Endodermal cell (in vitro differentiated cells): ENCODE measurements around the gene CLMP. TPM values are rescaled to one million over a fixed set of nuclear protein-coding genes. Genes with fewer than 3 reads are reported as not detected.

ENCODE experiments used
- DNase-seq: peaks from one replicate; pipeline ENCODE4 v3.0.0-alpha.2; 2017
- H3K27ac ChIP-seq: 2 replicates; pipeline ENCODE4 v1.5.1; 2013; ENCODE audit warnings: mild to moderate bottlenecking, low read depth, low read length, moderate library complexity
- H3K27me3 ChIP-seq: 2 replicates; pipeline ENCODE4 v1.6.1; 2013; ENCODE audit warnings: mild to moderate bottlenecking, low read length, moderate library complexity; ENCODE audit not compliant: insufficient read depth, control insufficient read depth, poor library complexity, severe bottlenecking
- H3K36me3 ChIP-seq: 2 replicates; pipeline ENCODE4 v1.7.0; 2013; ENCODE audit warnings: mild to moderate bottlenecking, low read length, moderate library complexity; ENCODE audit not compliant: control insufficient read depth, insufficient read depth
- H3K4me1 ChIP-seq: one replicate; pipeline ENCODE4 v1.7.0; 2013; ENCODE audit warnings: low read length; ENCODE audit not compliant: control insufficient read depth, insufficient read depth
- H3K4me3 ChIP-seq: 2 replicates; pipeline ENCODE4 v1.5.1; 2013; ENCODE audit warnings: mild to moderate bottlenecking, low read length, moderate library complexity
- H3K9ac ChIP-seq: 2 replicates; pipeline ENCODE4 v1.6.1; 2013; ENCODE audit warnings: mild to moderate bottlenecking, low read length, moderate library complexity; ENCODE audit not compliant: poor library complexity, severe bottlenecking; ENCODE audit errors: extremely low read depth
- H3K9me3 ChIP-seq: 2 replicates; pipeline ENCODE4 v1.6.1; 2013; ENCODE audit warnings: mild to moderate bottlenecking, low read length, moderate library complexity; ENCODE audit not compliant: control insufficient read depth
- H3K27ac Mint-ChIP-seq: 2 replicates; pipeline ENCODE4 v1.8.0; 2020; ENCODE audit warnings: mixed read lengths
- H3K27me3 Mint-ChIP-seq: 2 replicates; pipeline ENCODE4 v1.8.0; 2021; ENCODE audit warnings: mild to moderate bottlenecking, mixed read lengths; ENCODE audit not compliant: insufficient read depth
- H3K36me3 Mint-ChIP-seq: 2 replicates; pipeline ENCODE4 v1.8.0; 2020; ENCODE audit warnings: low read depth, mixed read lengths
- H3K4me1 Mint-ChIP-seq: 2 replicates; pipeline ENCODE4 v1.8.0; 2020; ENCODE audit warnings: mixed read lengths
- H3K4me3 Mint-ChIP-seq: 2 replicates; pipeline ENCODE4 v1.8.0; 2020; ENCODE audit warnings: mild to moderate bottlenecking, moderate library complexity, mixed read lengths
- H3K9me3 Mint-ChIP-seq: 2 replicates; pipeline ENCODE4 v1.8.0; 2020; ENCODE audit warnings: mild to moderate bottlenecking, mixed read lengths
- CTCF ChIP-seq: fragments of 200-600 bp; sonication (generic); conservative IDR thresholded peaks from 2 replicates; pipeline ENCODE4 v1.5.0; 2021; ENCODE audit warnings: antibody characterized with exemption, mild to moderate bottlenecking
- WGBS, 2 experiments: methylation state at CpG; one replicate each; pipeline versions ENCODE4 v1.1.5 to v1.1.7; 2013; ENCODE audit warnings: missing lambda C conversion rate in 2 of 2, mixed read lengths in 1 of 2; ENCODE audit not compliant: insufficient coverage in 1 of 2, insufficient read length in 1 of 2; 5-methylcytosine and 5-hydroxymethylcytosine counted together
- total RNA-seq, 2 donors: library from RNA; stranded (reverse); fragmentation: NEBNext Ultra II Directional in 1 of 2; extraction: Animal tissue kit (Norgen Biotek cat#: 25700) in 1 of 2; gene quantifications; 2 replicates in 1 of 2; 3 replicates in 1 of 2; pipeline ENCODE4 v1.2.1, GENCODE V29; 2021

CLMP gene
- total RNA-seq, 2 donors from 2014 or later, result 86.5 to 94.4 TPM

- Mint-ChIP-seq H3K4me3 (no peak overlapping the region), H3K36me3 (peaks cover 30% of the 10 kb centered on the region)
Measured at GRCh38 chr11:123151796-123152195, 43.3 kb downstream of the CLMP start.

GRCh38 chr11:123151366-123151765 lies 43.7 kb downstream of the CLMP start:
- no peaks in the 10 kb centered on the region for H3K9me3 ChIP-seq
- H3K9ac ChIP-seq, result no peak overlapping the region
- Mint-ChIP-seq H3K4me1 (peaks cover 8% of the 10 kb centered on the region), H3K27me3 (no peaks in the 10 kb centered on the region), H3K27ac (no peak overlapping the region), H3K36me3 (peaks cover 26% of the 10 kb centered on the region), H3K4me3 (no peak overlapping the region), H3K9me3 (no peaks in the 10 kb centered on the region)
- no peak overlapping the region for H3K4me3 ChIP-seq
- no peak for TF ChIP-seq CTCF
- H3K4me1 ChIP-seq, result peaks cover 7% of the 10 kb centered on the region
- no peaks in the 10 kb centered on the region for H3K27me3 ChIP-seq
- DNase-seq, result no peak
- WGBS, 2 experiments, result 94 to 100% methylated on average over 2 to 3 of the region's 3 CpGs
- H3K27ac ChIP-seq, result no peak overlapping the region
- H3K36me3 ChIP-seq, result peaks cover 59% of the 10 kb centered on the region

More at GRCh38 chr11:123151796-123152195, 43.3 kb downstream of the CLMP start:
- no peak overlapping the region for H3K4me3 ChIP-seq
- no peak overlapping the region for H3K27ac ChIP-seq
- H3K27me3 ChIP-seq, result no peaks in the 10 kb centered on the region
- H3K9ac ChIP-seq, result no peak overlapping the region
- TF ChIP-seq CTCF, result no peak
- peaks cover 8% of the 10 kb centered on the region for H3K4me1 Mint-ChIP-seq
- peaks cover 62% of the 10 kb centered on the region for H3K36me3 ChIP-seq
- no peaks in the 10 kb centered on the region for H3K27me3 Mint-ChIP-seq
- H3K9me3 Mint-ChIP-seq, result no peaks in the 10 kb centered on the region
- no peak overlapping the region for H3K27ac Mint-ChIP-seq
- H3K4me1 ChIP-seq, result peaks cover 7% of the 10 kb centered on the region
- no peak for DNase-seq
- H3K9me3 ChIP-seq, result no peaks in the 10 kb centered on the region
- WGBS, 2 experiments, result 90% methylated on average over 1 of the region's 2 CpGs; no CpG with 5 or more reads in 1 of the 2 experiments

DNA sequence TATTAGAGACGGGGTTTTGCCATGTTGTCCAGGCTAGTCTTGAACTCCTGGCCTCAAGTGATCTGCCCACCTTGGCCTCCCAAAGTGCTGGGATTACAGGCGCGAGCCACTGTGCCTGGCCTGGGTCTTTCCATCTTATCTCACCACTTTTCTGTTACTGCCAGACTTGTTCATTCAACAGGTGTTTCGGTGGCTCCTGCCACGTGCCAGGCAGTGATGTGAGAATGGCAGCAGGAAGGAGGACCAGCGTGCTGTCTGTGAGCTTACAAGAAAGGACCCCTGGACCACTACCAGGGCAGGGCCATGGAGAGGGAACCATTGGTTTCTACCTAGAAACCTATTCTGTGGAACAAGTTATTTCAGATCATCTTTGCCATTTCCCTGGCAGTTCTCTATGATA lies 44.2 kb downstream of the CLMP start:
- Mint-ChIP-seq H3K4me3 (no peak overlapping the region), H3K9me3 (no peaks in the 10 kb centered on the region), H3K27me3 (no peaks in the 10 kb centered on the region), H3K36me3 (peaks cover 21% of the 10 kb centered on the region), H3K4me1 (peaks cover 9% of the 10 kb centered on the region), H3K27ac (no peak overlapping the region)
- no peaks in the 10 kb centered on the region for H3K27me3 ChIP-seq
- no peak overlapping the region for H3K4me3 ChIP-seq
- no peak overlapping the region for H3K9ac ChIP-seq
- 96 to 100% methylated on average over 6 of the region's 6 CpGs for WGBS, 2 experiments
- no peak for TF ChIP-seq CTCF
- peaks cover 7% of the 10 kb centered on the region for H3K4me1 ChIP-seq
- H3K36me3 ChIP-seq, result peaks cover 58% of the 10 kb centered on the region
- no peaks in the 10 kb centered on the region for H3K9me3 ChIP-seq
- H3K27ac ChIP-seq, result no peak overlapping the region
- no peak for DNase-seq
